Limb (tissue), 2 donors: ENCODE data around the gene MZB1.
"Not testable (repeated sequence)": the region's sequence is repeated elsewhere in the genome, so short reads cannot be mapped to it uniquely, and the experiment has no call there.

ENCODE experiments used
- DNase-seq, 2 donors: peaks; one replicate each; pipeline ENCODE4 v3.0.0-alpha.2; 2016; ENCODE audit errors: extremely low spot score in 2 of 2

Gene MZB1

GRCh38 chr5:139410993-139411828 is 21.5 kb upstream of the MZB1 start:
- no peak for DNase-seq

DNA sequence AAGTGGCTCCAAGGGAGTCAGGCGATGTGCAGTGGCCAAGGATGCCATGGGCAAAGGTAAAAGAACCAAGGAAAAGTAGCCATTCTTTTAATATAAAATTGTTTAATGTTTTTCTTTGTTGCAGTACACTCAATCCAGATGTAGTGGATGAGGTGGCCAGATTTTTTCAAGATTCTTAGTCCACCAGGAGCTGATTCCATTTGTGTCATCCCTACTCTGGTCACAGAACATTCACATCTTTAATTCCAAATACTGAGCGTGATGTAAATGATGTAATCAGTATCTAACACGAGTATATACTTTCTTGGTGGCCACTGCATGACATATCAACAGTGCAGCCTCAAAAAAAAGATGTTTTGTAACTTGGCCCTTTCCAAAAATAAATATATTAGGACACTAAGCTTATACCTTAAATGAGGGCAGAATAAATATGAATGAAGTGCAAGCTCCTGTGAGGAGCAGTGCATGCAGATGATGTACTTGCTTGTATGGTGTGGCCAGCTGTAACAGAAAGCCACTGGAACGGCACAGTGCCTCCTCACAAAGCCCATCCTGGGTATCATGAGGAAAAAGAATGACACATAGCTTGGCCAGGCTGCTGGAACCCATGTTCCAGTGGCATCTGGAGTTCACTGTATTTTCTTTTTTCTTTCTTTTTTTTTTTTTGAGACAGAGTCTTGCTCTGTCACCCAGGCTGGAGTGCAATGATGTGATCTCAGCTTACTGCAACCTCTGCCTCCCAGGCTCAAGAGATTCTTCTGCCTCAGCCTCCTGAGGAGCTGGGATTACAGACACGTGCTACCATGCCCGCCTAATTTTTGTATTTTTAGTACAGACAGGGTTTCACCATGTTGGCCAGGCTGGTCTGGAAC is 20.6 kb upstream of the MZB1 start:
- no peak for DNase-seq

- DNase-seq, result not testable (repeated sequence)
Measured at GRCh38 chr5:139409116-139409515, 19.4 kb upstream of the MZB1 start.

- no peak for DNase-seq
Measured at GRCh38 chr5:139408191-139408590, 18.5 kb upstream of the MZB1 start.

GRCh38 chr5:139407517-139407916 is 17.8 kb upstream of the MZB1 start:
- no peak for DNase-seq

GRCh38 chr5:139406963-139407362 is 17.2 kb upstream of the MZB1 start:
- no peak for DNase-seq

DNA sequence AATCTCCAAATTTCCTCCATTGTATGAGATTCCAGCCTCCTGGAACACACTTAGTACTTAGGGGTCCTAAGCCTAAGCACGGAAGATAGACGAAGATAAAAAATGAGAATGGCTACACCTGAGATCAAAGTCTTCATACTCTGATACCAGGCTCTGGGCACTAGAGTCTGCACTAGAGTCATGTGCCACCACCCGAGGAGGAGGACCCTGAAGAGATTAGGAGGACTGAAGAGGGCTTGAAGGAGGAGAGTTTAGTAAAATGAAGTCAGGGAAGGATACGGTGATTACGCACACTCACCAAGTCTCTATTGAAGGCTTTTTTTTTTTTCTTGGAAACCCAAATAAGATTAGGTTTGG is 14.7 kb upstream of the MZB1 start:
- no peak for DNase-seq

GRCh38 chr5:139403787-139404483 is 14.2 kb upstream of the MZB1 start, which contains the start of gene SPATA24:
Gene SPATA24, minus strand, starts transcription at chr5:139404089. Its CDS starts 29 bp downstream, at chr5:139404060.
- DNase-seq, result peak; percentile 98

- DNase-seq, result no peak
Measured at GRCh38 chr5:139403418-139403786, 13.7 kb upstream of the MZB1 start.

DNA sequence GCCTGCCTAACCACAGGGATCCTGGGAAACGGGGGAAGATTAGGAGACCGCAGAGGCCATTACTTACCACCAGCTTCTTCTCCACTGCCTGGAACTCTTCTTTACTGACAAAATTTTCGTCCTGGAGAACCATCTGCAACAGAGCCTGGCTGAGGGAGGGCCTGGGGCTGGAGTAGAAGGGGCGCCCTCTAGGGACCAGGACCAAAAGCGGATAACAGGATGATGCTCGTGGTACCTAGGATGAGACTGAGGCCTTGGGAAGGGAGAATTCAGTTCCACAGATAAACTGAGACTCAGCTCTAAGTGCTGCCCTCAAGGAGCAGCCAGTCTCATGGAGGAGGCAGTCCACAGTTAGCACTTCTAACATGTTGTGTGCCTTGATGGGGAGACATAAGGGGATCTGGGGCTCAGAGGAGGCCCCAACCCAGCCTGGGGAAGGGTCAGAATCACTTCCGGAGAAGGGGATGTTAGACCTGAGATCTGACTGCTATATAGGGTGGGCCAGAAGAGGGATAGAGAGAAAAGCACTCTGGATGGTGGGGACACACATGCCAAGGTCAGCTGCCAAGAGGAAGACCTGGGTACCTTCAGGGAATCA is 12.9 kb upstream of the MZB1 start:
- no peak for DNase-seq

DNA sequence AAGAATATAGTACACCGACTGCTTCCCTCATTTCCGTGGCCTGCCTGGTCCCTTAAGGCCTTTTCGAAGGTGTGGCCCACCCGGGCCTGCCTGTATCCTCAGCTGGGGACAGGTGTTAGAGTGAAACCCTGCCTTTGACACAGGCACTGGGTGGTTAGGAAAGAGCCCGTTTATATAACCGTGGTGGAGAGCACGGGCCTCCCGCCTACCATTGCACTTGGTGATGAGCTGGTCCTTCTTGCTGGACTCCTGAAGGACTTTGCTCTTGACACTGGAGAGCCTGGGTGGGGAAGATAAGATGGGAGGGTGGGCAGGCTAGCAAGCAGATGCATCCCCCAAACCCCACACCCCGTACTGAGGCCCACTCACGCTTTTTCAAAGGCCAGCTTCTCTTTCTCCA is 11.8 kb upstream of the MZB1 start:
- DNase-seq, result no peak

DNA sequence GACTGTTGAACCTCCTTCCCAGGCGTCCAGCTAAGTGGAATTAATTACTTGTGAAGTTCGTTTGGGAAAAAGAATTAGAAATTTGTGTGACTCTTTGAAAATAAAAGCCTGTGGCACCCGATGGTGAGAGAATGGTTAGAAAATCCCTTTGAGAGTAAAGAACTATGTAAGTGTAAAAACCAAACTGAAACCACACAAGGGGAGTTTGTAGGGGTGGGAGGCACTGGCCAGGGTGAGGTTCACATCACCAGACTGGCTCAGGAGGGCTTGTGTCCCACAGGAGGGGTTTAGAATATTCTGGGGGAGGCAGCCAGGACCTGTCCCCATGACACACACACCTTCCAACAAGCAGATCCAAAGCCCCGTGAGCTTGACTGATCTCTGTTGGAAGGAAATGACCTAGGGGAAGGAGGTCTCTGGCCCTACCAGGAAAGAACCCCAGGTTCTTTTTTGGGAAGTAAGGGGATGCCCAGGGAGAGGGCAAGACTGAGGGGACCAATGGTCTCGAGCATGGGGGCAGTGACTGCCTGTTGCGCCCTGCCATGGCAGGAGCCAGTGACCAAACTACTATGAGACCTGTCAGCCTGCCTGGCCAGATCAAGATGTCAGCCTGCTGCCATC is 9.9 kb upstream of the MZB1 start:
- DNase-seq, result no peak

DNA sequence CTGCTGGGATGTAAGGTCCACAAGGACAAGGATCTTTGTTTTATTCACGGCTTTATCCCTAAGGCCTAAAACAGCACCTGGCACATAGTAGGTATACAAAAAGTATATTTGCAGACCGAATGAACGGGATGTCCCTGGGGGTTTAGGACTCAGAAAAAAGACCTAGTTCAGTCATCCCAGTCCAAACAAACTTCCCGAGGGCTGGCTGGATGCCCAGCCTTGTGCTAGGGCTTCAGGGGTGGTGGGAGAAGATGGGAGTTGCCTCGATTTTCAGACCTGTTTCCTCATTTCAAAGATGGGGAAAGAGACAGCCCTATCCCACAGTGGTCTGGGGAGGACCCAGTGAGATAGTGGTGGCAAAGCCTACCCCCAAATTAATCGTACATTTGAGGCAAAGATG is 8.2 kb upstream of the MZB1 start:
- DNase-seq, result no peak

GRCh38 chr5:139396691-139397090 is 7.0 kb upstream of the MZB1 start:
- no peak for DNase-seq

DNA sequence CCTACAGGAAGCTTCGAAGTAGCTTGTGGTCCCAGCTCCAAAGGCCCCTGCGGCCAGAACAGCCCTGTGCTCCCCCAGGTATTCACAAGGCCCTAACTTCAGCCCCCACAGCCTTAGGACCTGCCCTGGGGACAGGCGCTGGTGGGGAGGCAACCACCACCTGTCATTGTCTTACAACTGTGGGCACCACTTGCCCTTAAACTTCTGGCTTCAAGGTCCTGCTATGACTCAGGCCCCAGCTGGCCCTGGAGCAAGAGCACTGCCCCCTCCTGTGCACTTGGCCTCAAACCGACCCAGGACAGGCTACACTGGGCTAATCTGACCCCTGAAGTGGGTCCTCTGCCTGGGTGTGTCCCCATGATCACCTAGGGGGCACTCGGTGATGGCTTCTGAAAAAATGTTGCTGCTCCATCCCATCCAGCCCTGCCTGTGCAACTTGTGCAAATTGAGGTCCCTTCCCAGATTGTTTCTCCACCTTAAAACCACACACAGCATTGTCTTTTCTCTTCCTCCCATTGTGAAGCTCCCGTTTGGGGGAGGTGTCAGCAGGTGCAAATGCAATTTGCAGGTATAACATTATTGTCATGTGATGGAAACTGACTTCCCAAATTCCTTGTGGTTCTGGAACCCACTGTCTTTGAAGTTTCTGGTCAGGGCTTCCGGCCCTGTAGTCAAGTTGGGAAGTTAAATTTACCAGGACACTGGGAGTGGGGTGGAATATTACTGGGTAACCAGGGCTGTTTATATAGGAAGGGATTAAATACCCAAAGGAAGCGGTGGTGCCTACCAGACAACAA is 6.3 kb upstream of the MZB1 start:
- DNase-seq, result no peak

DNA sequence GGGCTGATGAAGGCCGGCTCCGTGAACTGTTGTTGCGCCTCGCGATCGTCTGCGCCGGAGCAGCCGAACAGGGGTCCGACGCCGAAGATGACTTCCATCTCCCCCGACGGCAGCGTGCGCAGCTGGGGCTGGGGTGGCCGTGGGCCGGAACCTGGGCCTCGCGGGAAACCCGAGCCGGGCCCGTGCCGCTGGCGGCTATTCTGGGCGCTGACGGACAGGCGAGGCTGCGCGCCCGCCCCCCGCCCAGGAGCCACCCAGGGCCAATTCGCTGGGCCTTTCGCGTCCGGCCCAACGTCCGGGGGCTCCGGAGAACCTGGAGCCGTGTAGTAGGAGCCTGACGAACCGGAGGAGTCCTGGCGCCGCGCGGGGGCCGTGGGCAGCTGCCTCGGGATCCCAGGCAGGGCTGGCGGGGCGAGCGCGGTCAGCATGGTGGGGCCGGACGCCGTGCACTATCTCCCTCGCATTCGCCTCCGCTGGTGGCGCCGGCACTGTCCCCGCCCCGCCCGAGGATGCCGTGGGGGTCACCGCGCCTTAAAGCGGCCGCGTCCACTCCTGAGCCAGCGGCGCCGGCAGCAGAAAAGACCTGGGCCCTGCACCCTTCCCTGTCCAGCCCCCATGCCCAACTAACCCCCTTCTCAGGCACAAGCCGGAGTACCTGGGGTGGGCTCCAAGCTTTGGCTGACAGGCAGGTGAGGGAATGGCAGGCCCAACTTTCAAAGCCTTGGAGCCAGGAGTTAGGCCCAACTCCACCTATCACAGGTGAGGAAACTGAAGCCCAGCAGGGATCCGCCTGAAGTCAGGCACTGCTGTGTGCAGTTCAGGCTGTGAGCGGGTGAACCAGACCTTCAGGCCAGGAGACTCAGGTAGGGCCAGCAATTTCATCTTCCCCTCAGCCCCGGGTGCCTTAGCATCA is 5.2 kb upstream of the MZB1 start, which contains the start of gene PROB1:
PROB1 (minus strand) TSS at position 451 of the 913 bp plus-strand sequence; CDS start at position 428, 23 bp downstream.
- DNase-seq, result peak in 1 of 2 donors; percentile 63

GRCh38 chr5:139394123-139394653 is 4.5 kb upstream of the MZB1 start:
- peak in 1 of 2 donors; percentile 70 for DNase-seq

DNA sequence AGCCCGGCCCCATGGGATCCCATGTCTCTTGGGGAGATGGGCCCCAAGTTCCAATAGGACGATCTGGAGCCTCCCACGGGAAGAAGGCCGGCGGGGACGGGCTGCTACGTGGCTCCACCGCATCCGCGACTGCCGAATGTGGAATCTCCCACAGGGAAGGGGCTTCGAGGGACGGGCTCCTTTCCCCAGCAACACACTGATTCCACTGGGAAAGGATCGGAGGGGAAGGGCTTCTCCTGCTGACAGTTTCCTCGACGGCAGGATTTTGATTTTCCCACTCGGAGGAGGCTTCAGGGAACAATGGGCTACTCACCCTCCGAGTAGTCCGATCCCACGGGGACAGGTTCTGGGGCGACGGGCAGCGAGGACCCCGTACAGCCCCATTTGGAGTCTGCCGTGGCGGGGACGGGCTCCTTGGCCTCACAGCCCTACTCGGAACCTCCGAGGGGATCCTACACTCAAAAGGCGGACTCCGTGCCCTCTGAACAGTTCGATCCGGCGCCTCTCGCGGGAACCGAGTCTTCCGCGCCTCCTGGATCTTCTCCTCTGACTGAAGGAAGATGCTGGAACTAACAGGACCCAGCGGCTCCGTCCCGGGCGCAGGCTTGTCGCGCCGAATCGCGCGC is 3.9 kb upstream of the MZB1 start:
- no peak for DNase-seq
